22Rv1 (cell line): ENCODE data around the gene NPFFR1.

Source experiments
- ZFX ChIP-seq: fragments of 450-650 bp; IDR thresholded peaks from 2 replicates; pipeline ENCODE4 v1.6.1; 2017; ENCODE audit warnings: antibody characterized with exemption, borderline replicate concordance
- TF ChIP-seq, protein P1 (sequence below): fragments of 450-650 bp; IDR thresholded peaks from 2 replicates; pipeline ENCODE4 v1.5.1; 2017; ENCODE audit warnings: mild to moderate bottlenecking

- TF ChIP-seq, protein P1, sequence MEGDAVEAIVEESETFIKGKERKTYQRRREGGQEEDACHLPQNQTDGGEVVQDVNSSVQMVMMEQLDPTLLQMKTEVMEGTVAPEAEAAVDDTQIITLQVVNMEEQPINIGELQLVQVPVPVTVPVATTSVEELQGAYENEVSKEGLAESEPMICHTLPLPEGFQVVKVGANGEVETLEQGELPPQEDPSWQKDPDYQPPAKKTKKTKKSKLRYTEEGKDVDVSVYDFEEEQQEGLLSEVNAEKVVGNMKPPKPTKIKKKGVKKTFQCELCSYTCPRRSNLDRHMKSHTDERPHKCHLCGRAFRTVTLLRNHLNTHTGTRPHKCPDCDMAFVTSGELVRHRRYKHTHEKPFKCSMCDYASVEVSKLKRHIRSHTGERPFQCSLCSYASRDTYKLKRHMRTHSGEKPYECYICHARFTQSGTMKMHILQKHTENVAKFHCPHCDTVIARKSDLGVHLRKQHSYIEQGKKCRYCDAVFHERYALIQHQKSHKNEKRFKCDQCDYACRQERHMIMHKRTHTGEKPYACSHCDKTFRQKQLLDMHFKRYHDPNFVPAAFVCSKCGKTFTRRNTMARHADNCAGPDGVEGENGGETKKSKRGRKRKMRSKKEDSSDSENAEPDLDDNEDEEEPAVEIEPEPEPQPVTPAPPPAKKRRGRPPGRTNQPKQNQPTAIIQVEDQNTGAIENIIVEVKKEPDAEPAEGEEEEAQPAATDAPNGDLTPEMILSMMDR: no peak
- TF ChIP-seq ZFX: no peak
Measured at GRCh38 chr10:70289739-70290138, 5.9 kb upstream of the NPFFR1 start.
